PC-3 (cell line): ENCODE measurements around the gene PI4KA. TPM values are rescaled to one million over a fixed set of nuclear protein-coding genes. Genes with fewer than 3 reads are reported as not detected.

Experiments used
- ATAC-seq: fragments of 200-7000 bp; cut with Tn5 transposase; 2 replicates; pipeline ENCODE4 v1.9.1; 2020; ENCODE audit warnings: mild to moderate bottlenecking, moderate library complexity
- BruUV-seq: library from RNA; stranded (reverse); fragments of 400-500 nt; replicated peaks from 2 replicates; lab custom pipeline; 2021; lab: Mats Ljungman, UMichigan
- CTCF ChIA-PET: fragments of 300-600 bp; sonication (Branson Sonifier 250); formaldehyde crosslinking; loops from one replicate; lab custom pipeline; 2022; ENCODE audit warnings: antibody characterized with exemption; lab: Charles Lee
- POLR2A ChIA-PET: fragments of 300-600 bp; sonication (Branson Sonifier 250); formaldehyde crosslinking; loops from one replicate; lab custom pipeline; 2022; ENCODE audit warnings: antibody characterized with exemption; ENCODE audit not compliant: unreplicated experiment; lab: Charles Lee
- DNase-seq: peaks from one replicate; pipeline ENCODE4 v3.0.0-alpha.2; 2015
- H2AFZ ChIP-seq: fragments of 300-600 bp; sonication (generic); 2 replicates; pipeline ENCODE4 v1.6.0; 2016; ENCODE audit warnings: antibody characterized with exemption, low read length
- H3F3A ChIP-seq: fragments of 300-600 bp; sonication (generic); one replicate; pipeline ENCODE4 v1.6.0; 2017; ENCODE audit warnings: antibody characterized with exemption, low read length, control low read depth, mild to moderate bottlenecking; ENCODE audit not compliant: unreplicated experiment
- H3K27ac ChIP-seq: fragments of 300-600 bp; sonication (generic); 2 replicates; pipeline ENCODE4 v1.5.1; 2016; ENCODE audit warnings: mild to moderate bottlenecking, low read length
- H3K27me3 ChIP-seq: fragments of 300-600 bp; sonication (generic); 2 replicates; pipeline ENCODE4 v1.6.1; 2016; ENCODE audit warnings: low read length, mixed read lengths
- H3K36me3 ChIP-seq: fragments of 300-600 bp; sonication (generic); 2 replicates; pipeline ENCODE4 v1.6.1; 2016; ENCODE audit warnings: low read depth, mixed run types, low read length, mixed read lengths
- H3K4me1 ChIP-seq: fragments of 300-600 bp; sonication (generic); 2 replicates; pipeline ENCODE4 v1.5.1; 2016; ENCODE audit warnings: low read length; ENCODE audit not compliant: insufficient read depth
- H3K4me2 ChIP-seq: fragments of 300-600 bp; sonication (generic); 2 replicates; pipeline ENCODE4 v1.6.0; 2016; ENCODE audit warnings: low read length
- H3K4me3 ChIP-seq: fragments of 300-600 bp; sonication (generic); 2 replicates; pipeline ENCODE4 v1.5.1; 2016; ENCODE audit warnings: mild to moderate bottlenecking, low read length, mixed read lengths
- H3K79me2 ChIP-seq: fragments of 300-600 bp; sonication (generic); 2 replicates; pipeline ENCODE4 v1.6.1; 2017; ENCODE audit warnings: low read length, mixed read lengths
- H3K9ac ChIP-seq: fragments of 300-600 bp; sonication (generic); 2 replicates; pipeline ENCODE4 v1.6.0; 2016; ENCODE audit warnings: mild to moderate bottlenecking, low read length
- H3K9me2 ChIP-seq: fragments of 300-600 bp; sonication (generic); replicated peaks from 2 replicates; pipeline ENCODE4 v1.6.1; 2016; ENCODE audit warnings: mixed run types, low read length, mixed read lengths
- H3K9me3 ChIP-seq: fragments of 300-600 bp; sonication (generic); 2 replicates; pipeline ENCODE4 v1.6.1; 2016; ENCODE audit warnings: low read length, mixed read lengths
- H4K20me1 ChIP-seq: fragments of 300-600 bp; sonication (generic); 2 replicates; pipeline ENCODE4 v1.6.1; 2016; ENCODE audit warnings: low read length, mixed read lengths
- EZH2 ChIP-seq: fragments of 300-600 bp; sonication (generic); IDR thresholded peaks from one replicate; pipeline ENCODE4 v1.6.1; 2017; ENCODE audit warnings: antibody characterized with exemption, mild to moderate bottlenecking, low read length; ENCODE audit not compliant: unreplicated experiment
- EZH2phosphoT487 ChIP-seq: fragments of 300-600 bp; sonication (generic); IDR thresholded peaks from 2 replicates; pipeline ENCODE4 v1.6.1; 2018; ENCODE audit warnings: mild to moderate bottlenecking, antibody characterized with exemption, low read length, borderline replicate concordance
- intact Hi-C: fragments of 100-400 bp; cut with micrococcal nuclease; formaldehyde crosslinking; loops from 2 replicates; pipeline ENCODE4 v1.9.0; 2023
- total RNA-seq: library from RNA; depleted of rRNA; stranded (reverse); fragments of >200 nt; gene quantifications from 2 replicates; pipeline ENCODE4 v1.2.3, GENCODE V29; 2014
- TF ChIP-seq, protein P1 (sequence below): fragments of 300-600 bp; sonication (generic); conservative IDR thresholded peaks from 2 replicates; pipeline ENCODE4 v1.5.1; 2017; ENCODE audit warnings: antibody characterized with exemption, low read depth, mild to moderate bottlenecking, low read length

Gene PI4KA
- total RNA-seq, 1 experiment from 2014 or later: 39.7 TPM

DNA sequence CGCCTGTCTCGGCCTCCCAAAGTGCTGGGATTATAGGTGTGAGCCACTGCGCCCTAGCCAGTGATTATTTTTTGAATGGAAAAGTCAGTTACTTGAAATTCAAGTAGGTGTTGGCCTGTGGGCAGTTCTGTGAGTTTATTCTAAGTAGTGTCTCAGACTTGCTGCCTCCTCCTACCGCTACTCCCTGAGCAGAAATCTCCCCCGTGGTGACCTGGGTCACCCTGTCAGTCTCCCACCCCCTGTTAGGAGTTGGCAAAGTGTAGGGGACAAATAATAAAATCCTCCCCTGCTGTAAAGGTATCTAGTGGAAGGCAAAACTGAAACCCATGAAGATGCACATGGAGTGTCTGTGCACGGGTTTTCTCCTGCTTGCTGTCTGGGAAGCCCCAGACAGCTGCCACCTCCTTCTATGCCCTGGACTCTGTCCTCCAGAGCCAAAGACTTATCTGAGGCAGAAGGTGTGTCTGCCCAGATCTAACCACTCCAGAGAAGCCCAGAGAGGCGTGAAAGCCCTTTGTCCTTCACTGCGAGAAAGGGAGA is 26.5 kb upstream of the PI4KA start:
- ATAC-seq (peak; percentile 21), DNase-seq (no peak)
- no peaks in the 10 kb centered on the region for H4K20me1 ChIP-seq
- H3K4me2 ChIP-seq: no peak overlapping the region
- ChIA-PET CTCF (interaction anchor here (0.6 to 1.4 kb wide), 4 partner anchors 32 to 97 kb away, joined by 3 to 11 read pairs (median 6); partner anchors contain the start of genes CRKL and LZTR1), POLR2A (no interaction called here)
- H3K79me2 ChIP-seq: no peaks in the 10 kb centered on the region
- H2AFZ ChIP-seq: no peak overlapping the region
- H3K9ac ChIP-seq: no peak overlapping the region
- H3K4me3 ChIP-seq: no peak overlapping the region
- no peak overlapping the region for H3K27ac ChIP-seq
- no peaks in the 10 kb centered on the region for H3K9me3 ChIP-seq
- intact Hi-C loops: loop anchor here (1.0 to 5.0 kb wide), 4 partner anchors 32 to 97 kb away; partner anchors contain the start of genes CRKL and LZTR1
- no peaks in the 10 kb centered on the region for H3K27me3 ChIP-seq
- no TSS peak for BruUV-seq
- no peaks in the 10 kb centered on the region for H3K9me2 ChIP-seq
- H3K4me1 ChIP-seq: peaks cover 16% of the 10 kb centered on the region
- 0 out of 2 replicates have a peak, but pooled peaks cover 3% of the 10 kb centered on the region for H3K36me3 ChIP-seq
- TF ChIP-seq, protein P1, sequence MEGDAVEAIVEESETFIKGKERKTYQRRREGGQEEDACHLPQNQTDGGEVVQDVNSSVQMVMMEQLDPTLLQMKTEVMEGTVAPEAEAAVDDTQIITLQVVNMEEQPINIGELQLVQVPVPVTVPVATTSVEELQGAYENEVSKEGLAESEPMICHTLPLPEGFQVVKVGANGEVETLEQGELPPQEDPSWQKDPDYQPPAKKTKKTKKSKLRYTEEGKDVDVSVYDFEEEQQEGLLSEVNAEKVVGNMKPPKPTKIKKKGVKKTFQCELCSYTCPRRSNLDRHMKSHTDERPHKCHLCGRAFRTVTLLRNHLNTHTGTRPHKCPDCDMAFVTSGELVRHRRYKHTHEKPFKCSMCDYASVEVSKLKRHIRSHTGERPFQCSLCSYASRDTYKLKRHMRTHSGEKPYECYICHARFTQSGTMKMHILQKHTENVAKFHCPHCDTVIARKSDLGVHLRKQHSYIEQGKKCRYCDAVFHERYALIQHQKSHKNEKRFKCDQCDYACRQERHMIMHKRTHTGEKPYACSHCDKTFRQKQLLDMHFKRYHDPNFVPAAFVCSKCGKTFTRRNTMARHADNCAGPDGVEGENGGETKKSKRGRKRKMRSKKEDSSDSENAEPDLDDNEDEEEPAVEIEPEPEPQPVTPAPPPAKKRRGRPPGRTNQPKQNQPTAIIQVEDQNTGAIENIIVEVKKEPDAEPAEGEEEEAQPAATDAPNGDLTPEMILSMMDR: no peak
- TF ChIP-seq EZH2phosphoT487 (no peak), EZH2 (no peak)
- no peaks in the 10 kb centered on the region for H3F3A ChIP-seq

DNA sequence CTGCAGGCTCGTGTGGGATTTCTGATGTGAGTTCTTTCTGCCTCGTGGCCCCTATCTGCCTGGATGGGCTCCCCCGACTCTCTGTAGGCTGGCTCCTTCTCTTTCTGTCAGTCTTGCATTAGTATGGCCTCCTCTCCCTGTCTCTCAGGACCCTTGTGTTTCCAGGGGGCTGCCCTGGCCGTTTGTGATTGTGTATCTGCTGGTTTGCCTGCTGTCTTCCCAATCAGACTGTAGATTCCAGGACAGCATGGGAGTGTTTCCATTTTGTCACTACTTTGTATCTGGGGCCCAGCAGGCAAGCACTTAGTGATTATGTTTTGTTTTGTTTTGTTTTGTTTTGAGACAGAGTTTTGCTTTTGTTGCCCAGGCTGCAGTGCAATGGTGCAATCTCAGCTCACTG is 25.8 kb upstream of the PI4KA start:
- CTCF ChIA-PET: no interaction called here
- POLR2A ChIA-PET: no interaction called here
- Histone ChIP-seq H3K4me3 (no peak overlapping the region), H3K27ac (no peak overlapping the region), H2AFZ (no peak overlapping the region), H3K4me2 (no peak overlapping the region), H4K20me1 (no peaks in the 10 kb centered on the region), H3K36me3 (0 out of 2 replicates have a peak, but pooled peaks cover 3% of the 10 kb centered on the region), H3K9me2 (no peaks in the 10 kb centered on the region), H3K79me2 (no peaks in the 10 kb centered on the region), H3K9ac (no peak overlapping the region), H3K4me1 (peaks cover 16% of the 10 kb centered on the region), H3K27me3 (no peaks in the 10 kb centered on the region), H3K9me3 (no peaks in the 10 kb centered on the region), H3F3A (no peaks in the 10 kb centered on the region)
- no TSS peak for BruUV-seq
- no peak for ATAC-seq
- TF ChIP-seq, protein P1: no peak
- TF ChIP-seq EZH2phosphoT487 (no peak), EZH2 (no peak)
- no peak for DNase-seq
- intact Hi-C loops: loop anchor here (2.0 kb wide), 1 partner anchor 32 kb away; the partner anchor contains the start of gene CRKL

DNA sequence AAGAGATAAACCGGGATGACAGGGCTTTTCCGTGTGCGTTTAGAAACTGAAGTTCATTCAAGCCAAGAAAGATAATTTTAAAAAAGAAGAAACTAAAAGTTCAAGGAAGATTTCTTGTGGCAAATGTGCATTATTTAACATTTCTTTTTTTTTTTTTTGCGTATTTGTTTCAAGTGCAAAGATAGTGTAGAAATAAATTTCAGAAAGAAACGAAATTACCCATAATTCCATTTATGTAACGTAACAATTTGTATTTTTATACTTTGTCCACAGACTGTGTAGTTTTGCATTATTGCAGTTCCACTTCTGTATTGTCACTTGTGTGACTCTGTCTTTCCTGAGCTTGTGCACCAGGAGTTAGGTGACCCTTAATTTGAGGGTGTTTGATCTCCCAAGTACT is 24.2 kb upstream of the PI4KA start:
- ATAC-seq (no peak), DNase-seq (no peak)
- no TSS peak for BruUV-seq
- H3K79me2 ChIP-seq: no peaks in the 10 kb centered on the region
- H3K4me3 ChIP-seq: no peak overlapping the region
- H3F3A ChIP-seq: no peaks in the 10 kb centered on the region
- POLR2A ChIA-PET: no interaction called here
- H3K36me3 ChIP-seq: 0 out of 2 replicates have a peak, but pooled peaks cover 3% of the 10 kb centered on the region
- intact Hi-C loops: no loop called here
- H3K9me3 ChIP-seq: no peaks in the 10 kb centered on the region
- CTCF ChIA-PET: no interaction called here
- H3K27ac ChIP-seq: no peak overlapping the region
- no peaks in the 10 kb centered on the region for H3K9me2 ChIP-seq
- H3K4me1 ChIP-seq: peaks cover 16% of the 10 kb centered on the region
- no peak overlapping the region for H3K9ac ChIP-seq
- H3K4me2 ChIP-seq: no peak overlapping the region
- TF ChIP-seq, protein P1: no peak
- TF ChIP-seq EZH2 (no peak), EZH2phosphoT487 (no peak)
- no peaks in the 10 kb centered on the region for H4K20me1 ChIP-seq
- H2AFZ ChIP-seq: no peak overlapping the region
- no peaks in the 10 kb centered on the region for H3K27me3 ChIP-seq
